ENCODE results near the gene WDR87. TPM values are rescaled to one million over a fixed set of nuclear protein-coding genes. Genes with fewer than 3 reads are reported as not detected.
"Not testable (repeated sequence)": the region's sequence is repeated elsewhere in the genome, so short reads cannot be mapped to it uniquely, and the experiment has no call there.

The WDR87 gene
- total RNA-seq, 1 donor from 2014 or later, result not detected

DNA sequence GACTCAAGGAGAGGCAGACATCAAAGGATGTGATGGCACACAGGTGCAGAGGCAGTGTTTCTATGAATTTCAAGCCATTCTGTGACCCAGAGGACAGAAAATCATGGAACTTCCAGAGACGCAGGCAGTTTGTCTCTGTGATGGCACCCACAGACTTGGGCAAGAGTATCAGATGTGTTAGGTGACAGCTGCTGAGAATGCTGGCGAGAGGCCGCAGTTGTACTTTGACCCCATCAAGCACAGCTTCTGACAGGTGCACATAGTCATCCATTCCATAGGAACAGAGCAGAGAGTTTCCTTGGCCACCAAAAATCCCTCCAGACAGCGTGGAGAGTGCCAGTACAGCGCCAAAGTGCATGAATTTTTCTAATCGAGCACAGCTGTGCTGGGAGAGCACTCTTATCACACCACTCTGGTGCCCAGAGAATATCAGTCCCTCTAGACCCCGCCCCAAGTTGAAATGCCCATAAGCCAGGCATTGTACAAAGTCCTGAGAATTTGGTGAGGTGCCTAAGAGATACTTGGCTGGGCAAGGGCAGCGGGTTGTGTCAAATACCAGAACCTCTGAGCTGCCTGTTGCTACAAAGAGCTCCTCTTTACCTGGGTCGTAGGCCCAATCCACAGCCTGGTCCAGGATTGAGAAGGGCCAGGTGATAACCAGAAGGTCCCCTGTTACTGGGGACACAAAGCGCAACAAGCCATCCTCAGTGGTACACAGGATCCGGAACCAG is 12.4 kb downstream of the WDR87 start:
- FAIRE-seq (no peak), DNase-seq (ENCODE audit: low spot score in 2 of 2) (no peak)

DNA sequence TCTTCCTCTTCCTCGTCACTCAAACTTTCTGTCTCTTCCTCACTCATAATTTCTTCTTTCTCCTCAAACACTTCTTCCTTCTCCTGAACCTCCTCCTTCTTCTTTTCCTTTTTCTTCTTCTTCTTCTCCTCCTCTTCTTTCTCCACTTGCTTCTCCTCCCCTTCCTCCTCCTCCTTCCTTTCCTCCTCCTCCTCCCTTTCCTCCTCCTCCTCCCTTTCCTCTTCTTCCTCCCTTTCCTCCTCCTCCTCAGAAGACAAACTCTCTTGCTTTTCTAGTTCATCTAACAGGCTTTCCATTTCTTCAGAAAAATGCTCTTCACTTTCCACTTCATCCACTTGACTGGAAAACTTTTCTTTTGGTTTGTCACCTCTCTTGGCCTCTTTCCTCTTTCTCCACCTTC is 19.8 kb downstream of the WDR87 start:
- FAIRE-seq (no peak), DNase-seq (ENCODE audit: low spot score in 2 of 2) (no peak)

DNA sequence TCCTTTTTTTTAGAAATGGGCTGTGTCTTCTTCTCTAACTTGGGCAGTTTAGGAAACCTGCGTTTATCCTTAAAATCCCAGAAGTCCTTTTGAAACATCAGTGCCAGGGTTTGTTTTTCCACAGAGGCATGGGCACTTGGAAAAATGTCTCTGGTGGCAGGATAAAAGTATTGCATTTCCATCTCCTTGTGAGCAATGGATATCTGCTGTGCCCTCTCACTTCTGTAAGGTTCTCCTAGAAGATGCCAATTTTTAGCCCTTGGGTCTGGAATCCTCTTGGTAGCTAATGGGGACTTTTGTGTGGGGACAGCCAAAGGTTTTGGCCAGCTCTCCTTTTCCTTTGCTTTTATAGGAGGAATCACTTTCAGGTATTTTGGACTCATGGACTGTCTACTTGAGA is 21.0 kb downstream of the WDR87 start:
- DNase-seq (ENCODE audit: low spot score in 2 of 2) (no peak), FAIRE-seq (no peak)

DNA sequence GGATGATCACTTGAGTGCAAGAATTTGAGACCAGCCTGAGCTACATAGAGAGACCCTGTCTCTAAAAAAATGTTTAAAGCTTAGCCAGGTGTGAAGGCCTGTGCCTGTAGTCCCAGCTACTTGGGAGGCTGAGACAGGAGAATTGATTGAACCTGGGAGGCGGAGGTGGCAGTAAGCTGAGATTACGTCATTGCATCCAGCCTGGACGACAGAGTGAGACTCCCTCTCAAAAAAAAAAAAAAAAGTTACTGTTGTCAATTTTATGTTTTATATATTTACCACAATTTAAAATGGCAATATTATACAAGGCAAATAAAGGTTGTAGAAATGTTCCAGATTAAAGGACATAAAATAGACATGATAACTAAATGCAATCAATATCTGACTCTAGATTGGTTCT is 29.2 kb downstream of the WDR87 start:
- no peak for FAIRE-seq

DNA sequence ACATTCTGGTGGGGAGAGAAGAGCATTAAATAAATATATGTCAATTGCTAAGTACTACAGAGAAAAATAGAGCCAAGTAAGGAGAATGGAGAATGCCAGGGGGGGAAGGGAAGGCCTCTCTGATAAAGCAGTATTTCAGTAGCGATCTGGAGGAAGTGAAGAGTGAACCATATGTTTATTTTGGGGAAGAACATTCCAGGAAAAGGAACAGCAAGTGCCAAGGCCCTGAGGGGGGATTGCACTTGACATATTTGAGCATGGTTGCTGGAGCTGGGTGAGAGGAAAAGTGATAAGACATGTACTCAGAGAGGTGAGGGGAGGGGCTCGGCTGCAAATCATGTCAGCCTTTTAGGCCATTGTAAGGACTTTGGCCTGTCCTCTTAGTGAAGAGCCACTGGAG is 30.4 kb downstream of the WDR87 start:
- DNase-seq (ENCODE audit: low spot score in 2 of 2), result no peak
- FAIRE-seq, result no peak

More for the DNA sequence above, 29.2 kb downstream of the WDR87 start:
- no peak for DNase-seq (ENCODE audit: low spot score in 2 of 2)

DNA sequence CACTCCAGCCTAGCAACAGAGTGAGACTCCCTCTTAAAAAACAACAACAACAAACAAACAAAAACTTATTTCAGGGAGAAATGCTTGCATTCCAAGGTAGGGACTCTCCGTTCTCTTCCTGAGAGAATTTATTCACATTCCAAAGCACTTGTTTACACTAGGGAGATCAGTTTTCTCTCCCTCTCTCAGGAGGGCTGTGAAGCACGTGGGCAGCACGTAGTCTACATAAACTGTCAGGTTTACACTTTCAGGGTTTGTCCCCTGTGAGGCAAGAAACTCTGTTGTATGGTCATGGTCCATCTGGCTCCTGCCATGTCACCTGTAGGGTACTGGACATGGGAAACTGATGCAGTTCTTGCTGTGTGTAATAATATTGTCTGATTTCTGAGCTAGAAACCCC is 31.6 kb downstream of the WDR87 start:
- FAIRE-seq, result no peak
- DNase-seq (ENCODE audit: low spot score in 2 of 2), result no peak

DNA sequence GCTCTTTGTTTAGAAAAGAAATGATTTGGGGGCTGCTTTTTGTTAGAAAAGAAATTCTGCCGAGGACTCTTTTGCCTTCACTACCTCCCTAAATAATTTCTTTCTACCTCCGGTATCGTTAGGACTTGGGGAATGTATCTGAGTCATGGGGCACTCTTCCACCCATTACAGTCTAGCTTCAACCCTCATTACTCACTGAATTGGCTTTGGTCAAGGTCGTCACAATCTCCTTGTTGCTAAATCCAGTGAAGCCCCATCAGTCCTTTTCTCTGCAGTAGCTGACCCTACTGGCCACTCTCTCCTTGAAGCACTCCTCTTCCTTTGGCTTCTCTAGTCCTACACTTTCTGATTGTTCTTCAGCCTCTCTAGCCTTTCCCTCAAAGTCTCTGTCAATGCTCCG is 34.0 kb downstream of the WDR87 start:
- DNase-seq (ENCODE audit: low spot score in 2 of 2), result no peak

DNA sequence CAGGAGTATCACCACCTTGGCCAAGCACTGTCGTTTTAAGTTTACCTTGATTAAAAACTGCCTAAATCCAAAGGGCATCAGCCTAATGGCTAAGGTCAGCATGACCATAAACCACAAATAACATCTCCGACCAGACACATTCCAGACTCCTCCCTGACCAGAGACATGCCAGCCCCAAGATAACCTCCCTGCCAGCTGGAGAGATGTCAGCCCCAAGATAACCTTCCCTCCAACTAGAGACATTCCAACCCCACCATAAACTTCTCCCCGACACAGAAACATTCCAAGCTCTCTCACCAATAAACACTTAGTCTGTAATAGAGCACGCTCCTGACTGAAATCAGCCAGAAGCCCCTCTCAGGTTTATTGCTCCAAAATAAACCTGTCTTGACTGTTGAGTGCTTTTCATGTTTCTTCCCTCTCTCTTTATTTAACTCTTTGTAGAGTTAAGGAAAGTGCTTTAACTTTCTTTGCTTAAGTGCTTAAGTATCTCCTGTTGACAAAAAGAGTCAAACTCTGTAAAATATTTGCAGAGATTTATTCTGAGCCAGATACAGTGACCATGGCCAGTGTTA is 36.5 kb downstream of the WDR87 start:
- no peak for DNase-seq (ENCODE audit: low spot score in 2 of 2)
- FAIRE-seq, result no peak

More for the DNA sequence above, 34.0 kb downstream of the WDR87 start:
- FAIRE-seq, result no peak

DNA sequence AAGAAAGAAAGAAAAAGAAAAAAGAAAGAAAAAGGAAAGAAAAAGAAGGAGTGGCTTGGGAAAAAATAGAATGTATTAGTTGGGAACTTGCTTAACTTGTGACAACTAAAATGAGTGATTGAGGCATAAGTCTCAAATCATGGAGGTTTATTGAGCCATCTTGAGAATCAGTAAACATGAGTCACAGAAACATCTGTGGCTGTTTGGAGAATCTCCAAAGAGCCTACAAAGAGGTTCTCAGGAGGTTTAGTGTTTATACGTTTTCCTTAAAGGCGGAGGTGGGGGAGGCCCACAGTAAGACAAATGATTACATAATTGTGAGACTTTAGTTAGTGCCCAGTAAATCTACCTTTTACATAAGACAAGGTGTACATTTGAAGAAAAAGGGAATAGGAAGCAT is 38.6 kb downstream of the WDR87 start:
- no peak for FAIRE-seq
- DNase-seq (ENCODE audit: low spot score in 2 of 2), result no peak

DNA sequence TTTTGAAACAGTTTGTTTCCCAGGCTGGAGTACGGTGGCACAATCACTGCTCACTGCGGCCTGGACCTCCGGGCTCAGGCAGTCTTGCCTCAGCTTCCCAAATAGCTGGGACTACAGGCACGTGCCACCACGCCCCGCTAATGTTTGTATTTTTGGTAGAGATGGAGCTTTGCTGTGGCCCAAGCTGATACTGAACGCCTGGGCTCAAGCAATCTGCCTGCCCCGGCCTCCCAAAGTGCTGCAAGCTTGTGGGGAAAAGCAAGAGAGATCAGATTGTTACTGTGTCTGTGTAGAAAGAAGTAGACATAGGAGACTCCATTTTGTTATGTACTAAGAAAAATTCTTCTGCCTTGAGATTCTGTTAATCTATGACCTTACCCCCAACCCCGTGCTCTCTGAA is 40.5 kb downstream of the WDR87 start:
- DNase-seq (ENCODE audit: low spot score in 2 of 2); FAIRE-seq: not testable (repeated sequence)

DNA sequence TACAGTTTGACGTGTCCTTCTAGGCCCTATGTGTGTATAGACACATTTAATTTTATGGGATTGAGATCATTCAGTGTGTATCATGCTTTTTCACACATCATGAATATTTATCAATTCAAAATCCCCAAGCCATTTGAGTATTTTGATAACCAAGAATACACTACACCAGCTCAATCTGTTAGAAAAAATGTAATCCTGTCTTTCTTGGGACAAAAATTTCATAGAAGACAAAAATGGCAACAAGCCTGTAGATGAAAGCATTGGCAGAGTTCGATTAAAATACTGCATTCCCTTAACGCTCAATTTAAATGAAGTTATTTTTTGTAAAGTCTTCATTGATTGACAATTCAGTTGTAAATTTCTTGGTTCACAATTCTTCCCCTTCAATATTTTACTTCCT is 41.9 kb downstream of the WDR87 start:
- no peak for FAIRE-seq
- DNase-seq (ENCODE audit: low spot score in 2 of 2), result no peak

DNA sequence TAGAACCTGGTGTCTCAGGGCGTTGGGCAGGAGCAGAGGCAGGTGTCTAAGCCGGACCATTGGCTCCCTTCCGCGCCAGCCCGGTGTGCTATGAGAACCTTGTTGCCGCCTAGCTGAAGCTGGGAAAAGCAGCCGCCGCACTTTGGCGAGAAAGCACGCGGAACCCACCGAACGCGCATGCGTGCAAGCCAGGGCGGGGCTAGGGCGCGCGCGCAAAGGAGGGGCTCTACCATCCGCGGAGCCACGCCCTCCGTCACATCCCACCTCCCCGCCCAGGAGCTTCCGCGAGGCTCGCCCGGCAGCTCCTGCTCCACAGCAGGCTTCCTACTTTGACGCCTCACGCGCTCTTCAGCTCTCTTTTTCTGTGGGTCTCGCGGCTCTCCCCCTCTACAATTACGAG is 51.3 kb downstream of the WDR87 start:
- no peak for FAIRE-seq
- peak in 1 of 2 donors; percentile 44 for DNase-seq (ENCODE audit: low spot score in 2 of 2)

DNA sequence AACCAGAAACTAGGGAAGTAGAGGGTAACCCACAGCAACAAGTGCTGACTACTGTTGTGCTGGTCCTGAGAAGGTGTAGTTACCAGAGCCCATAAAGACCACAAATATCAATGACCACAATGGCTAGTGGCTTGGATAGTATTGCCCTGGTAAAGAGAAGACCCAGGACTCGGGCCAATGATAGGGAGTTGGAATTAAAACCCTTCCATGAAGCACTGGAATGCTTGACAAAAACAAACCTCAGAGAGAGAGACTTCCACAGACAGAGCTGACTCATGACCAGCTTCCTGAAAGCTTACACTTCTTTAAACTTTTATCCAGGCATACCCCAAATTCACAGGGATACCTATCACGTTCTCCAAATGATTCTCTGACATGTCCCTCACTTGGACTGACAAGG is 60.5 kb downstream of the WDR87 start:
- FAIRE-seq (no peak), DNase-seq (ENCODE audit: low spot score in 2 of 2) (no peak)

Other genes with a start within 250 kb of the WDR87 start
- 23.6 TPM for gene ZNF607, start 186.8 kb downstream of the WDR87 start, total RNA-seq
- 51.8 TPM for gene ZNF573, start 127.0 kb downstream of the WDR87 start, total RNA-seq
- 9.4 TPM for gene SIPA1L3, start 614 bp upstream of the WDR87 start, total RNA-seq

All from frontal cortex (tissue), 4 donors.